Spleen (tissue), 7 donors: Measurements from ENCODE around the gene STAT4.

Source experiments
- CTCF ChIP-seq, 11 experiments: fragments of 200-600 bp in 7 of 11; fragments of 450-650 bp in 4 of 11; sonication (generic) in 4 of 11; IDR thresholded peaks in 8 of 11; conservative IDR thresholded peaks in 3 of 11; 1 replicate in 7 of 11; 2 replicates in 4 of 11; pipeline versions ENCODE4 v1.4.0 to v1.8.0; 2016 to 2021; ENCODE audit warnings: antibody characterized with exemption in 11 of 11, inconsistent platforms in 4 of 11, mild to moderate bottlenecking in 1 of 11
- POLR2A ChIP-seq, 3 donors: fragments of 450-650 bp; IDR thresholded peaks; one replicate each; pipeline ENCODE4 v1.5.1; 2017; ENCODE audit warnings: antibody characterized with exemption in 3 of 3, mild to moderate bottlenecking in 1 of 3
- POLR2AphosphoS5 ChIP-seq, 3 donors: sonication (generic); formaldehyde crosslinking; IDR thresholded peaks; one replicate each; pipeline ENCODE4 v1.5.1; 2017; ENCODE audit warnings: antibody characterized with exemption in 3 of 3
- donor health status: DM: no; HTN: no; CAD: no; lungs with moderate emphysema.
- donor health status: DM: no; HTN: no; CAD: no.
- donor health status: DM: no; HTN: no; CAD: no.

GRCh38 chr2:191078165-191078867, 72.5 kb downstream of the STAT4 start:
- TF ChIP-seq POLR2A (IDR thresholded peaks at IDR 0.05) = no peak
- no peak for TF ChIP-seq CTCF (IDR thresholded peaks at IDR 0.05 in 8 of 11, conservative IDR thresholded peaks at IDR 0.05 in 3 of 11)
- no peak for TF ChIP-seq POLR2AphosphoS5 (IDR thresholded peaks at IDR 0.05)
